ENCODE measurements around the gene MYADML2.

MYADML2 gene

DNA sequence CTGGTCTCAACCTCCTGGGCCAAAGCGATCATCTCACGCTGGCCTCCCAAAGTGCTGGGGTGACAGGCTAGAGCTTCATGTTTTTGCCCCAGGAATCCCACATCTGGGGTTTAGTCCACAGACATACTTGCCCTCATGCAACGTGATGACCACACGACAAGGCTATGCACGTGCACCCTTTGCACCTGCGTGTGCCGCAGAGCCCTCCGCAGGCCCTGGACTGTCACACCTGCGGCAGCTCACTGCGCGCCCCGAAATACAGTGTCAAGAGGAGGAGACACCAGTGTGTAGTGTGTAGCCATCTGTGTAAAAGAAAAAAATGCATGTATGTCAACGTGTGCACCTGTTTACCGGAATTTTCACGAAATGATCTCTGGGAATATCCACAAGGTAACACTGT is 3.5 kb upstream of the MYADML2 start:
- no peak overlapping the region for H3K9ac ChIP-seq (ENCODE audit: insufficient read length, low read depth)
- no peak for DNase-seq (ENCODE audit: low read depth, low spot score)
- TF ChIP-seq SUZ12 (IDR thresholded peaks at IDR 0.05; ENCODE audit: extremely low read depth, insufficient read depth, insufficient read length): no peak
- TF ChIP-seq YY1 (IDR thresholded peaks at IDR 0.05; ENCODE audit: insufficient read depth, insufficient read length): no peak
- TF ChIP-seq ZNF274 (IDR thresholded peaks at IDR 0.05; ENCODE audit: low read depth, low read length): no peak

DNA sequence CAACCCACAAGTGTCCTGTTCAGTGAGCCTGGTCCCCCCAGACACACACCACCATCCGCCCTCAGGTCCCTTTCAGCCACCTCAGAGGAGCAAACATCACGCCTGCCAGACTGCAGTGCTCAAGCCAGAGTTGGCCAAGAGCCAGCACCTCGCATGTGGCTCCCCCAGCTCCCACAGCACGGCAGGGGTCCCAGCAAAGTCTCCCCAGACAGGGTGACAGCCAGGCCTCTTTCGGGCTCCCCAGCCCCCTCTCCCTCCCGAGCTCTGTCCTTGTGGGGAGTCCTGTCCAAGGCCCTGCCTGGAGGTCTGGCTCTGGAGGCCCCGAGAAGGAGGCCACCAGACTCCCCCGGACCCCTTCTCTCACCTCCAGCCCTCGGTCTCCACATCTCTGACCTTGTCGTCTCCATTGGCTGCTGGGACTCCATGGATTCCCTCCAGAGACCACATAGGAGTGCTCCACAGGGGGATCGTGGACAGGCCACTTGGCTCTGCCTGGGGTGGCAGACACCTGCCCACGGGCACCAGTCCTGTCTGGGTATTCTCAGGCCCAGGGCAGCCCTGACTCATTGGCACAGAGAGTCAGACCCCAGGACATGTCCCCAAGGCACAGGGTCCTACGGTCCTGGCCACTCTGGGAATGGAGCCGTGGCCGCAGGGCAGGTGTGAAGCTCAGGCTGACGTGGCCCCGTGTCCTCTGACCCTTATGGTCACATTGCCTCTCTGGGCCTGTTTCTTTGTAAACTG is 1.8 kb upstream of the MYADML2 start:
- H3K27me3 ChIP-seq (ENCODE audit: insufficient read depth, insufficient read length): no peaks in the 10 kb centered on the region
- TF ChIP-seq ZNF274 (IDR thresholded peaks at IDR 0.05; ENCODE audit: low read depth, low read length) (no peak), YY1 (IDR thresholded peaks at IDR 0.05; ENCODE audit: insufficient read depth, insufficient read length) (no peak), SUZ12 (IDR thresholded peaks at IDR 0.05; ENCODE audit: extremely low read depth, insufficient read depth, insufficient read length) (no peak)
- peak overlapping the region; percentile 18 for H3K9ac ChIP-seq (ENCODE audit: insufficient read length, low read depth)
- peaks cover 13% of the 10 kb centered on the region for H3K4me1 ChIP-seq (ENCODE audit: insufficient read depth, insufficient read length)
- H3K9me3 ChIP-seq (ENCODE audit: insufficient read depth, low read length): no peaks in the 10 kb centered on the region
- H3K4me3 ChIP-seq (ENCODE audit: insufficient read length, low read depth): no peak overlapping the region
- no peak for DNase-seq (ENCODE audit: low read depth, low spot score)
- no peaks in the 10 kb centered on the region for H3K36me3 ChIP-seq (ENCODE audit: insufficient read depth, insufficient read length, low read length)

More for the DNA sequence above, 3.5 kb upstream of the MYADML2 start:
- Histone ChIP-seq H3K9me3 (ENCODE audit: insufficient read depth, low read length) (no peaks in the 10 kb centered on the region), H3K27me3 (ENCODE audit: insufficient read depth, insufficient read length) (no peaks in the 10 kb centered on the region), H3K36me3 (ENCODE audit: insufficient read depth, insufficient read length, low read length) (no peaks in the 10 kb centered on the region), H3K4me1 (ENCODE audit: insufficient read depth, insufficient read length) (peaks cover 10% of the 10 kb centered on the region), H3K4me3 (ENCODE audit: insufficient read length, low read depth) (no peak overlapping the region)

DNA sequence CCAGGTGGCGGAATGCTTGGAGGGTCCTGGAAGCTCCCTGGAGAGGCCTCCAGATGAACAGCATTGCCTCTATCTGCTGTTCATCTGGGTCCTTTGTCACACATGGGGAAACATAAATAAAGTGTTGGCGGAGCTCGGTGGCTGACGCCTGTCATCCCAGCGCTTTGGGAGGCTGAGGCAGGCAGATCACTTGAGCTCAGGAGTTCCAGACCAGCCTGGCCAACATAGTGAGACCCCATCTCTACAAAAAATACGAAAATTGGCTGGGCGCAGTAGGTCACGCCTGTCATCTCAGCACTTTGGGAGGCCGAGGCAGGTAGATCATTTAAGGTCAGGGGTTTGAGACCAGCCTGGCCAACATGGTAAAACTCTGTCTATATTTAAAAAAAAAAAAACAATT is 2.2 kb downstream of the MYADML2 start:
- no peaks in the 10 kb centered on the region for H3K36me3 ChIP-seq (ENCODE audit: insufficient read depth, insufficient read length, low read length)
- H3K9ac ChIP-seq (ENCODE audit: insufficient read length, low read depth): no peak overlapping the region
- no peaks in the 10 kb centered on the region for H3K9me3 ChIP-seq (ENCODE audit: insufficient read depth, low read length)
- H3K4me1 ChIP-seq (ENCODE audit: insufficient read depth, insufficient read length): peaks cover 18% of the 10 kb centered on the region
- TF ChIP-seq YY1 (IDR thresholded peaks at IDR 0.05; ENCODE audit: insufficient read depth, insufficient read length) (no peak), ZNF274 (IDR thresholded peaks at IDR 0.05; ENCODE audit: low read depth, low read length) (no peak), SUZ12 (IDR thresholded peaks at IDR 0.05; ENCODE audit: extremely low read depth, insufficient read depth, insufficient read length) (no peak)
- peaks cover 22% of the 10 kb centered on the region for H3K27me3 ChIP-seq (ENCODE audit: insufficient read depth, insufficient read length)
- no peak overlapping the region for H3K4me3 ChIP-seq (ENCODE audit: insufficient read length, low read depth)
- no peak for DNase-seq (ENCODE audit: low read depth, low spot score)

GRCh38 chr17:81942167-81942553 is 4.9 kb downstream of the MYADML2 start:
- Histone ChIP-seq H3K4me3 (ENCODE audit: insufficient read length, low read depth) (no peak overlapping the region), H3K9ac (ENCODE audit: insufficient read length, low read depth) (no peak overlapping the region), H3K4me1 (ENCODE audit: insufficient read depth, insufficient read length) (peaks cover 19% of the 10 kb centered on the region), H3K9me3 (ENCODE audit: insufficient read depth, low read length) (no peaks in the 10 kb centered on the region), H3K27me3 (ENCODE audit: insufficient read depth, insufficient read length) (peaks cover 41% of the 10 kb centered on the region), H3K36me3 (ENCODE audit: insufficient read depth, insufficient read length, low read length) (no peaks in the 10 kb centered on the region)
- no peak for TF ChIP-seq YY1 (IDR thresholded peaks at IDR 0.05; ENCODE audit: insufficient read depth, insufficient read length)
- TF ChIP-seq ZNF274 (IDR thresholded peaks at IDR 0.05; ENCODE audit: low read depth, low read length): no peak
- no peak for TF ChIP-seq SUZ12 (IDR thresholded peaks at IDR 0.05; ENCODE audit: extremely low read depth, insufficient read depth, insufficient read length)
- no peak for DNase-seq (ENCODE audit: low read depth, low spot score)

- H3K36me3 ChIP-seq (ENCODE audit: insufficient read depth, insufficient read length, low read length): no peaks in the 10 kb centered on the region
- no peaks in the 10 kb centered on the region for H3K9me3 ChIP-seq (ENCODE audit: insufficient read depth, low read length)
- H3K27me3 ChIP-seq (ENCODE audit: insufficient read depth, insufficient read length): peaks cover 41% of the 10 kb centered on the region
- TF ChIP-seq ZNF274 (IDR thresholded peaks at IDR 0.05; ENCODE audit: low read depth, low read length) (no peak), SUZ12 (IDR thresholded peaks at IDR 0.05; ENCODE audit: extremely low read depth, insufficient read depth, insufficient read length) (no peak), YY1 (IDR thresholded peaks at IDR 0.05; ENCODE audit: insufficient read depth, insufficient read length) (no peak)
- no peak for DNase-seq (ENCODE audit: low read depth, low spot score)
- no peak overlapping the region for H3K9ac ChIP-seq (ENCODE audit: insufficient read length, low read depth)
- H3K4me3 ChIP-seq (ENCODE audit: insufficient read length, low read depth): no peak overlapping the region
- peaks cover 17% of the 10 kb centered on the region for H3K4me1 ChIP-seq (ENCODE audit: insufficient read depth, insufficient read length)
These were observed 5.4 kb downstream of the MYADML2 start for GRCh38 chr17:81941484-81942166.

DNA sequence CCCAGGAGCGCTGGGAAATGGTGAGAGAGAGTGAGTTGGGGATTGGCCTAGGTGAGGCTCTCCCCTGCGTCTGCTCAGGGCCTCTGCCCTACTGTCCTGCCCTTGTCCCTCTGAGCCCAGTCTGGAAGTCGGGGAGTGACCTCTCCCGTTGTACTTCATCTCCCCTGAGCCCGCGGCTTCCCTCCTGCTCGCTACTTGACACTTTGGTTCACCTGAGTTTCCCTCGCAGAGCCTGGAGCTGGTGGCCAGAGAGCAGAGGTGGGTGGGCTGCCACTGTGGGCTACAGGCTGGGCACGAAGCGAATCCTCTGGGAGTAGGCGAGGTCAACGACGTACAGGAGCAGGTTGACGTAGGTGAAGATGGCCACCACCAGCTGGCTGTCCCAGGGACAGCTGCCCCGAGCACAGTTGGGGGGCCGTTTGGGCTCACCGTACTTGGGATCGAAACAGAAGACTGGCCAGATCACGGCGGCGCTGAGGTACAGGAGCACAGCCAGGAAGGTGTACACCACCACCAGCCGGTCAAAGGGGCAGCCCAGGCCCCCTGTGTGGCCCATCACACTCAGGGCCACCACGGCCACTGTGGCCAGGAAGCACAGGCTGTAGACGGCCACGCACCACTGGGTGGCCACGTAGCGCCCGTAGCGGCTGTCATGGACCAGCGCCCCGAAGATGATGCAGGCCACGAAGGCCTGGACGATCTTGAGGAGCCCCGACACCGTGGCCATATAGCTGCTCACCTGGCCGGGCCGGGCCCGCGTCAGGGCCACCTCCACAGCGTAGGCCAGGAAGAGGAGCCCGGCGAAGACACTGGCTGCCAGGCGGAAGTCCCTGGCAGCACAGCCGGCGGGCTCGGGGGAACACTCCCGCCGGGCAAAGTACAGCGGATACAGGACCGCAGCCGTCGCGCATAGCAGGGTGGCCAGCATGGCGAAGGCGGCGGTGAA is 6.2 kb downstream of the MYADML2 start:
- Histone ChIP-seq H3K4me1 (ENCODE audit: insufficient read depth, insufficient read length) (peaks cover 18% of the 10 kb centered on the region), H3K4me3 (ENCODE audit: insufficient read length, low read depth) (no peak overlapping the region), H3K9ac (ENCODE audit: insufficient read length, low read depth) (peak overlapping the region; percentile 44), H3K27me3 (ENCODE audit: insufficient read depth, insufficient read length) (peaks cover 41% of the 10 kb centered on the region), H3K36me3 (ENCODE audit: insufficient read depth, insufficient read length, low read length) (peaks cover 2% of the 10 kb centered on the region), H3K9me3 (ENCODE audit: insufficient read depth, low read length) (no peaks in the 10 kb centered on the region)
- no peak for DNase-seq (ENCODE audit: low read depth, low spot score)
- TF ChIP-seq SUZ12 (IDR thresholded peaks at IDR 0.05; ENCODE audit: extremely low read depth, insufficient read depth, insufficient read length): no peak
- no peak for TF ChIP-seq ZNF274 (IDR thresholded peaks at IDR 0.05; ENCODE audit: low read depth, low read length)
- TF ChIP-seq YY1 (IDR thresholded peaks at IDR 0.05; ENCODE audit: insufficient read depth, insufficient read length): no peak
